HG02840 (cell line): Measurements from ENCODE around the gene SOSTDC1.
A peak's percentile ranks its signal among the peaks of the same experiment; 100 is the strongest.
"Not testable (repeated sequence)": the region's sequence is repeated elsewhere in the genome, so short reads cannot be mapped to it uniquely, and the experiment has no call there.

Source experiments
- ATAC-seq: cut with Tn5 transposase; IDR thresholded peaks from one replicate; pipeline ENCODE4 v1.9.1; 2021; ENCODE audit warnings: mild to moderate bottlenecking, moderate library complexity, moderate number of reproducible peaks; ENCODE audit not compliant: unreplicated experiment, low FRiP score

The SOSTDC1 gene

DNA sequence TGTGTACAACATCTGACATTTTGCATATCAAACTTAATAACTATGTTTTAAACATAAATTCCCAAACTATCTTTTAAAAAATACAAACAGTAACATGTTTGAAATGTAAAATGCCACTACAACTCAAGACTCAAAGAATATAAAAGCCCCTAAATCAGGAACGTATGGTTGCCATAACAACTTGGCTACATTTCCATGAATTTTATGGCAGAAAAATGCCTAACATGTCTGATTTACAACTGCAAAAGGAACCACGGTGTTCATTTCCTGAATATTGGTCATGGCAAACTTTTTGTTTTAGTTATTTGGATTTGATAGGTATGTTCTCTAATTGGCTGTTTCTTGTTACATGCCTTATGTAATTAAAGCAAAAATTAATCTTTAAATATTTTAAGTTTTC is 2.0 kb downstream of the SOSTDC1 start:
- no peak for ATAC-seq

DNA sequence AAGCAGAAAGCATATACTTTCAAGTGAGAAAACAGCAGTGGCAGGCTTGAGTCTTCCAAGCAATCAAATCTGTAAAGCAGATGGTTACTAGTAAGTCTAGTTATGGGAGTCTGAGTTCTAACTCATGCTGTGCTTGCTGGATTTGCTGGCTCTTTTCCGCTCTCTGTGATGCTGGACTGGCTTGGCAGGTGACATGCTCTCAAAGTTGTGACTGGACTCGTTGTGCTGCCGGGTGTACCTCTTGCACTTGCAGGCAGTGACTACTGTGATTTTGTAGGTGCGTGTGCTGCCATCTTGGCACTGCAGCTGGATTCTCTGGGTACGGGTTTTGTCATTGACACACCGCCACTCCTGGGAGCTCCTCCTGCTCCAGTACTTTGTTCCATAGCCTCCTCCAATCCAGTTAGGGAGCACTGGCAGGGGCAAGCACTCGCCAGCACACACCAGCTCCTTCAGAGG is 3.1 kb downstream of the SOSTDC1 start:
- ATAC-seq: no peak

DNA sequence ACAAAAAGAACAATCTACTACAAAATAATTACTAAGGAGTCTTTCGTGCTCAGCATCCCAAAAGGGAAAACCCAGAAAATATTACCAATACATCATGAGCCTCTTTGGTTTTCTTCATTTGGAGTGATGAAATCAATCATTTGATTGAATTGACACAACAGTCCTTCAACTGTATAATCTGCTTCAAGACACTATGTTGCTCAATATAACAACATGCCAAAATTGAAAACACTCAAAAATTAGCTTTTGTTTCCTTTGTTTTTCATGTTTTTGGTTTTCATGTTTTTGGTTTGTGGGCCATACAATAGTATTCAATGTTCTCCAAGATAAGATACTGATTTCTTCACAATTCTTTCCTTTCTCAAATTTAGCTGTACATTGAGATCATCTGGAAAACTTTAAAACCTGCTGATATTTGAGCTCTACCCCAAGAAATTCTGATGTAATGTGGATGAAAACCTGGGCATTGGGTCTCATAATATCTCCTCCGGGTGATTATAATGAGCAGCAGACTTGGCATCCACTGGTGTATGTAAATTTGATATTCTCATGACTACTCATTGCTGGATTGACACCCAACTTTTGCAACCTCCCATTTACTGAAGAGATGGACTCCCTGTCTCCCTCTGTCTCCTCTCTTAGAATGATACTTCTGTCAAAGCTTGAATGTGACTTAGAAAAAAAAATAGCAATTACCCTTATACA is 4.6 kb downstream of the SOSTDC1 start:
- no peak for ATAC-seq

DNA sequence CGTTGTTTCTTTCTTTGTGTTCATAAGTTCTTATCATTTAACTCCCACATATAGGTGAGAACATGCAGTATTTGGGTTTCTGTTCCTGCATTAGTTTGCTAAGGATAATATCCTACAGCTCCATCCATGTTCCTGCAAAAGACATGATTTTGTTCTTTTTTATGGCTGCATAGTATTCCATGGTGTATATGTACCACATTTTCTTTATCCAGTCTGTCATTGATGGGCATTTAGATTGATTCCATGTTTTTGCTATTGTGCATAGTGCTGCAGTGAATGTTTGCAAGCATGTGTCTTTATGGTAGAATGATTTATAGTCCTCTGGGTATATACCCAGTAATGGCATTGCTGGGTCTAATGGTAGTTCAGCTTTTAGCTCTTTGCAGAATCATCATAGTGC is 9.2 kb downstream of the SOSTDC1 start:
- not testable (repeated sequence) for ATAC-seq

DNA sequence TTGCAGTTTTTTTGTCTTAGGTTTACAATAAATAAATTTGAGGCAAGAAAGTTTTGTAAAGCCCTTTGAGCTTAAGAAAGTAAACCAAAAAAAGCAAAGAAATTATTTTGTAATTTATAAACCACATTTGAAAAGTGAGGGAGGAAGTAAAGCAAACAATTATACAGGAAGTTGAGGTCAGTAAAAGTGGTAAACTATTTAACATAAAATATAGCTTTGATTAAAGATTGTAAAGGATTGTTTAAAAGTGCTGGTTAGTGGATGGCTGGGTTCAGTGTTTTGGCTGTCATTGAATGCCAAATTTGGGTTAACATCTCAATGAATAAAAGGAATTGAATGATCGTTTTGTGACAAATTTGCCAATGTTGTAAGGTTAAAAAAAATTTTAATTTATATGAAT is 9.9 kb downstream of the SOSTDC1 start:
- no peak for ATAC-seq

DNA sequence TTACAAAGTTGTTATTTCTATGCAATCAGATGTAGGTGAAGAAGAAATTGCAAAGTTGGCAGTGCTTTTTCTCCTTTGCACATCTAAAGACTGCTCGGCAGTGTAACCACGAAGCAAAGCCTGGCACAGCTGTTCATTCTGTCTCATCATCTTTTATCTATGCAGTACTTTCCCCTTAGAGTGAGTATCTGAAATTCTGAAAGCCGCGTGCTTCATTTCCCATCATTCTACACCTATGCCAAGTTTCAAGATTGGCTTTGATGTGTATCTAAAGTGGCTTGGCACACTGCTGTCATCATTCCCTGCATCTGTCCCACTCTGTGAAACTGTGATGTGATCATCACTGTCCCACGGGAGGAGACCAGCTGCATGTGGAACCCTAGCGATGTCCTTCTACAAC is 15.2 kb downstream of the SOSTDC1 start:
- no peak for ATAC-seq

DNA sequence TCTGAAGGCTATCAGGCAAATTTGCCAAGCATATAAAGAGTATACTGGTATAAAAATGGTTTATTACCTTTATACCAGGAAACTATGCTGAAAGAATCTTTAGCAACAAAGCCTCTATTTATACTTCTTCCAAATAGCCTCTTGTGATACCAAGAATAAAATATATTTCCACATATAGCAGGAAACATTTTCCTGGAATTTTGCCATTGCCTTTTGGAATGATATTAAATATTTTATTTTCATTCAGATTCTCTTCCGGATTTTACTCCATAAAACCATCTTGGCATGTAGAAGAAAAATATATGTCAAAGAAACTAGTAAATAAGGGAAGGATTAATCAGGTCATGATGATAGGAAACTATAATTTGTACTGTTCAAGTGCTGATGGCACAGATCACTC is 17.7 kb downstream of the SOSTDC1 start:
- no peak for ATAC-seq

DNA sequence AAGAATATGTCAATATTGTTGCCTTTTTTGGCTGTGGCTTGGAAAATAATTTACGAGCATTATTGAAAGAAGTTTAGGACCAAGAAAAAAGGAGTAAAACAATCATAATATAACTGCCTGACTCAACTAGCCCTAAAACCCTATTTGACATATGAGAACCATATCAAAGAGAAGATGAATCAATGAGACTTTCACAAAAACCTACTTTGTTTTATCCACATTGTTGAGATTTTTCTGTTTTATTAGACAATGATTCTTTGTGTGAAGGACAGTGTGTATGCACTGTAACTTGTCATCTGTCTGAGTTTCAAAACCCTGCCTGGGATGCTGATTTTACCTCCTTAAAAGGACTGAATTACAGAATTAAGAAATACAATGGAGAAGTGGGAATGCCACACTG is 19.0 kb downstream of the SOSTDC1 start:
- no peak for ATAC-seq

DNA sequence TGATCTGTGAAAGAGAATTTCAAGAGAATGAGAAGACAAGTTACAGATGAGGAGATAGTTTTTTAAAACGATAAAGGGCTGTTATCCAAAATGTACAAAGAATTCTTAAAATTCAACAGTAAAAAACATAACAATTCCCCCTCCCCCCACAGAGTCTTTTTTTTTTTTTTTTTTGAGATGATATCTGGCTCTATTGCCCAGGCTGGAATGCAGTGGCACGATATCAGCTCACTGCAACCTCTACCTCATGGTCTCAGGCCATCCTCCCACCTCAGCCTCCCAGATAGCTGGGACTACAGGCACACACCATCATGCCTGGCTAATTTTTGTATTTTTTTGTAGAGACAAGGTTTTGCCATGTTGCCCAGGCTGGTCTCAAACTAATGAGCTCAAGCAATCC is 21.7 kb downstream of the SOSTDC1 start:
- not testable (repeated sequence) for ATAC-seq

DNA sequence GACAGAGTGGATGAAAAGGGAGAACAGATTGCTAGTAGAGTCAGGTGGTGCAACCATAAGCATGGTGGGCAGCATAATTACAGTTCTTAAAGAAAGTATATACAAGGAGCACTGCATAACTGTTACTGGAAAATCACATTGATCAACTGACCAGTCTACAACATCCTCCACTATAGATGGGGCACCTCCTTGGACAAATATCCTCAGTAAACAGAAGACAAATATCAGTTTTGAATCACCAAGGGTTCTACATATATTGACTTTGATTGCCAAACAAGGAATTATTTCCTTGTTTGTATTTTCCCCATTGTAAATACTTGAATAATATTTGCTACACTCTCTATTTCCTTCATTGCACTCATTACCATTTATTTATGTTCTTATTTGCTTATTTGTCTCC is 26.6 kb downstream of the SOSTDC1 start:
- no peak for ATAC-seq

DNA sequence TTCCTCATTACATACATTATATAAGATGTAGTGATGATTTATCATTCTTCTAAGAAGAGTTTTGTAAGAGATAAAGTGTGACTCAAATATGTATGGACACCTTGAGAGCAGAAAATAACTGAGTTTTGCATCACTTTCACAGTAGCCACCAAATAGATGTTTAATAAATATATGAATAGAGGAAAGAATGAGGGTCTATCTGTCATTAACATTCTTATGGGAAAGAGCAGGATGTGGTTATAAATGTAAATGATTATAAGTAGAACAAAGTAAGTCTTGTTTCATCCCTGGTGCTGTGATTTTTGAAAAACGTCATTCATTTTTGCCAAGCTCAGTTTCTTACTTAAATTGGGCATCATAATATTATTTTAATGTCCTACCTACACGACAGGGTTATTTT is 29.2 kb downstream of the SOSTDC1 start:
- ATAC-seq: no peak

DNA sequence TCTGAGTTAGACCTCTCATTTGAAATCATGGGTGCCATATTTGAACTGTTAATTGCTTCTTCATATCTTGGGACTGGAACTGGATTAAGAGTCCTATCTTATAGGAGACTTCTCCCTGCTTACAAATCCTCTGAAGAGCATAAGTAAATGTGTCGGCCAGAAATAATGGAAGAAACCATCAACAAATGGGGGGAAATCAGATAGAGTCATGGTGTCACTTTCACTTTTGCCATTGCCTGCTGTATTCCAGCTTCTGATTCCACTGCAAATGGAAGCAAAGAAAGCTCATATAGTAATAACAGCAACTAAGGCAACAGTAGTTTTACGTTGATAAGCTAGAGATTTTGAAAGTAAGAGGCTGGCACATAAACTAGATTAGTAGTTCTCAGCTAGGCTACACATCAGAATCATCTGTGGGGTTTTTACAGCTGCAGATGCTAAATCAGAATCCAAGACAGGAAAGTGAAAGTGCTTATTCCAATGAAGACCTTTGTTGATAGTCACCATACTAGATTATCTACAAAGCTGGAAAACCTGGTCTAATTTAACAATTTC is 31.9 kb downstream of the SOSTDC1 start:
- no peak for ATAC-seq

DNA sequence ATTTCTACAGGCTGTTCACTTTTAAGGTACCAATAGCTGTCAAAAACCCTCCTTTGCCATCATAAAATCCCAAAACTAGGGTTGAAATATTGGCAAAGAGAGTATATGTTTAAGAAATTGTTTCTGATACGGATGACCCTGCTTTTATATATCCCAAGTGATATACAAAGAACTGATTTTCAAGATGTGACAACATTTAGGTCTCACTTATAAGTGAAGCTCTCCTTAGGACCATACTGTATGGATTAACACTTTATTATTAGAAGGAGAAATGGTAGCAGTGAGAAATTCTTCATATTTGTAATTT is 33.2 kb downstream of the SOSTDC1 start:
- no peak for ATAC-seq

DNA sequence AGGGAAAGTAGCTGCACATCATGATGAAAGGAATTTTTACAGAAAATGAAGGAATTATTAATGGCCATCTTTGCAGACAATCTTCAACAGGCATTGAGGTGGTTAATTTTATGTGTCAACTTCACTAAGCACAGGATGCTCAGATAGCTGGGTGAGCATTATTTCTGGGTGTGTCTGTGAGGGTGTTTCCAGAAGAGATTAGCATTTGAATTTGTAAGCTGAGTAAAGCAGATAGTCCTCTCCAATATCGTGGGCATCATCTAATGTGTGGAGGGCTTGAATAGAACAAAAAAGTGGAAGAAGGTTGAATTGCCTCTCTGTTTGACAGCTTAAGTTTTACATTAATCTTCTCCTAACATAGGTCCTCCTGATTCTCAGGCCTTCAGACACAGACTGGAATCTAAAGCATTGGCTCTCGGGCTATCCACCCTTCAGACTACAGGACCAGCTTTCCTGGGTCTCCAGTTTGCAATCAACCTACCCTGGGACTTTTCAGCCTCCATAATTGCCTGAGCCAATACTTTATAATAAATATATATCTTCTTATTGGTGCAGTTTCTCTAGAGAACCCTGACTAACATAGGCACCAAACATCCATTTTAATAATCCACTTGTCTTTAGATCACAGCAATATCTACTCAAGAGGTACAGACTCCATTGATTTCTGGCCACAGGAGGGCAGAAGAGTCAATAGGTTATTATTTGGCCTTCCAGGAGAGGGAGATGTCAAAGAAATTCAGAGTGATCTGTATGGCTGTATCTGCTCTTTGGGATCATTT is 33.7 kb downstream of the SOSTDC1 start:
- ATAC-seq: no peak

DNA sequence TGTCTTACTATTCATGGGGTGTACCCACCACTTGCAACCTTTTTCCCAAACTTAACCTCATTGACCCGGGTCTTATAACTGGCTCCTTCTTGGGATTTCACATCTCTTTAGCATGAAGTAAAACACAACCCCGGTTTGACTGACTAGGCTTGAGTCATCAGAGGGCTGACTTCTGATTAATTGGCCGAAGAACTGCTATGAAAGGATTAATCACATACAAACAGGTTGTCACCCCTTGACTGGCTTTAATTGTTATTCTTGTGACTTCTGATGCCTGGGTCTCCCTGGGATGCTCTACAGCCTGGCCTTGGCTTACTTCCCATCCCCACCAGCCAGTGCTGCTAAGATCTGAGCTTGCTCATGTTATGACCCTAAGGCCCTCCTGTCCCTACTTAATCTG is 35.4 kb downstream of the SOSTDC1 start:
- ATAC-seq: no peak

DNA sequence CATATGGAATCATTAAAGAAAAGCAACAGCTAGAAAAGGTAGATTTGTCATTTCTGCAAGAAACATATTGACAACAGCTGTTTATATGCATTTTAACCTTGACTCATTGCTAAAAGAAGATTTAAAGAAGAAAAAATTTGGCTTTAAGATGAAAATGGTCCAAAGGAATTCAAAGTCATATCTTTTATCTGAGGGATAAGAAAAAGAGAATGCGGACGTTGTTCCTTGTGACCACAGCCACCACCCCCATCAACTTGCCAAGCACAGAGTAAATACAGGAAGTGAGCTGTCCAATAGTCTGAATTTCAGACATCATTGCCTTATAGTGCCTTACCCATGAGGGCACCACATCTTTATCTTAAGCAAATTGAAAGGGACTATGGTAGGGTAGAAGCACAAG is 36.9 kb downstream of the SOSTDC1 start:
- ATAC-seq: no peak

DNA sequence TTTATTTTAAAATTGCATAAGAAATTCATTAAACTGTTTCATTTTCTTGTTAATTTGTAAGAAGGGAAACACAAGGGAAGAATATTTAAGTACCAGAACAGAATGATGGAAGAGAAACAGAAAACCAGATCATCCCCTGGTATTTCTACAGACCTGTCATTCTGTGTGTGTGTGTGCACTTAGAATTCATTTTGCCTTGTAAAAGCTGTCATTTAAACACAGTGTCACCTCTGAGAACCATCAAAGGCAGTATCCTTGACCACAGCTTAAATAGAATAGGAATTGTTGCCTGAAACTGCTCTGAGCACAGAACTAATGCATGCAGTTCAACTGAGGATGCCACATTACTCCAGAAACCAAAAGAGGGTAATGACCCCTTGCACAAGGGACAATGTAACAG is 37.4 kb downstream of the SOSTDC1 start:
- ATAC-seq: no peak

DNA sequence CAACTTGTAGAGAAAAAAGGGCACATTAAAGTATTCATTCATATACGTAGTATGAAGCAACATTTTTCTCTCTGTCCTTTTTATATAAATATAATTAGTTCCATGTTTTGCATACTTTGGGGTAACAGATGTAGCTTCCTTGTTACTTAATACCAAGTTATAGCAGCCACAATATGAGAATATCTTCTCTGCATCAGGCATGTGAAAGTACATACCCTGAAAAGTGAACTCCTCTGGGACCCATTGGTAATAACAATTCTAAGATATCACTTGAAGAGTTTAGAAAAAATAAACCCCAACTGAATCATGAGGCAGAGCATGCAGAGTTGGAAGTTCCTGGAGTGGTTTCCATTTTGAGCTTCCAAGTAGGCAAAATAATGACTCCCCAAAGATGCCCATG is 41.8 kb downstream of the SOSTDC1 start:
- ATAC-seq: no peak

DNA sequence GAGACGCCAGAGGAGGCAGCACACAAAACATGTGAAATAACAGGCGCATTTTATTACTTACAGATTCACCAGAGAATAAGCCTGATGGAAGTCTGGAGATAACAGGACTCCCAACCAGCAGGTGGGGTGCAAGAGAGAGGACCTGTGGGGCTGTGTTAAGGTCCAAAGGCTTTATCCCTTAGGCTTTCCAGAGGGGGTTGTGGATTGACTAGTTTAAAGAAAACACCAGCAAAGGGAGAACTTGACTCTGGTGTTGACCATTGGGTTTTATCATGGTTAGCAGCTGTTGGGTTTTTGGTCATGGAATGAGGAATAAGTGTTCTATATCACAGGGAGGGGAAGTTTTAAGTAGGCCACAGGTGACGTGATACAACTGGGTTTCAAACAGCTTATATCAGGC is 42.6 kb downstream of the SOSTDC1 start:
- no peak for ATAC-seq

DNA sequence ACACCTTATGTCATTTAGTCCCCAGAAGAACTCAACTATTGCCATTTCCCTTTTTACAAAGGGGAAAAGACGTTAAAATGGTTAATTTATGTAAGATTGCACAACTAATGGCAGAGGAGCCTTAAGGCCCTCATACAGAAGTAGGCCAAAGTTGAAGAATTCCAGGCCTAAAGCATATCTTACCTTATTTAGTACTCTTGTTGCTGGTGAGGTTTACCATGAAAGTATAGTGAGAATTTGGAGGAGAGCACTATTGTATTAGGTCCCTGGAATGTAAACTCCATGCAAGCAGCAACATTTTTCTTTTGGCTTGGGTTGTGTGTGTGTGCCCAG is 43.5 kb downstream of the SOSTDC1 start:
- ATAC-seq: no peak

DNA sequence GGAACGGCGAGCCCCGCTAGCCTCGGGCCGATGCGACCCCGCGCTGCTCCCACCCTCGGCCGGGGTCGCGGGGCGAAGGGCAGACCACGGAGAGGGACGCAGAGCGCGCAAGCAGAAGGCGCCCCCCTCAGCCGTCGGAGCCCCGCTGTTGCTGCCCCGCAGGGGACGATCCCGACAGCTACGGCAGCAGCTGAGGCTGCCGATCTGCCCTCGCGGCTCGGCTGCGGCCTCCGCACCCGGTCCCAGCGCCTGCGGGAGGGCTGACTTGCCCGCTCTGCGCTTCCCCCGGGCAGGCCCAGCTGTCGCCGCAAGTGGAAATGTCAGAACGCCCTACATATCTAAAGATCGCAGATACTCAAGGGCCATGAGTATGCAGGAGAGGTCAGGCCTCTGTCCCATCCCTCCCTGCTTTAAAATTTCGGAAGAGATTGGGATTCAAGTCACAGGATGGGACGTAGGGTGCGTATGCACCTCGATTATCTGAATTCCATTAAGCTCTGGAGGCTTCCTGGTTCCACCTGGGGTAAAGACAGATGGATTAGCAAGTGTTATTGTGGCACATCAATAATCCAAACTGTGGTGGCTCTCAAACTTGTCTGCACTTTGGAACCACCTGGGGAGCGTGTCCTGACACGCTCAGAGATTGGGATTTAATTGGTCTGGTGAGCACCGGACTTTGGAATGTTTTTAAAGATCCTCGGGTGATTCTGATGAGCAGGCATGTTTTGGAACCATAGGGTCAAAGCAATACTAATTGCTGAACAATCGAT is 44.0 kb downstream of the SOSTDC1 start, which contains the start of gene CRPPA:
Gene CRPPA (minus strand): TSS at position 206 of the 770 bp plus-strand sequence. CDS start 216 bp downstream, outside the sequence.
- peak; percentile 35 for ATAC-seq
